Thoracic aorta (tissue), 2 donors: ENCODE data around the gene NRG2. TPM values are rescaled to one million over a fixed set of nuclear protein-coding genes. Genes with fewer than 3 reads are reported as not detected.

Experiments used
- ATAC-seq: fragments of 150-250 bp; one replicate; pipeline ENCODE4 v1.8.0; 2017; ENCODE audit warnings: low read depth; ENCODE audit not compliant: insufficient number of reproducible peaks, low FRiP score
- DNase-seq: peaks from one replicate; pipeline ENCODE4 v3.0.0-alpha.2; 2020; ENCODE audit warnings: low spot score
- H3K27ac ChIP-seq, 2 donors: fragments of 200-600 bp; sonication (generic); 1 replicate in 1 of 2; 2 replicates in 1 of 2; pipeline ENCODE4 v1.5.1; 2016; ENCODE audit warnings: mild to moderate bottlenecking in 2 of 2, moderate library complexity in 2 of 2
- H3K27me3 ChIP-seq: fragments of 200-600 bp; sonication (generic); replicated peaks from 2 replicates; pipeline ENCODE4 v1.6.0; 2016; ENCODE audit warnings: mild to moderate bottlenecking; ENCODE audit not compliant: insufficient read depth
- H3K36me3 ChIP-seq: fragments of 200-600 bp; sonication (generic); one replicate; pipeline ENCODE4 v1.5.1; 2016
- H3K4me1 ChIP-seq, 2 donors: fragments of 200-600 bp; sonication (generic); 1 replicate in 1 of 2; 2 replicates in 1 of 2; pipeline versions ENCODE4 v1.5.1 to v1.6.0; 2016; ENCODE audit warnings: low read depth in 2 of 2, mild to moderate bottlenecking in 1 of 2; ENCODE audit not compliant: control insufficient read depth in 1 of 2
- H3K4me3 ChIP-seq: fragments of 200-600 bp; sonication (generic); 2 replicates; pipeline ENCODE4 v1.5.1; 2016; ENCODE audit warnings: mild to moderate bottlenecking
- H3K9me3 ChIP-seq: fragments of 200-600 bp; sonication (generic); 2 replicates; pipeline ENCODE4 v1.5.1; 2016
- CTCF ChIP-seq: fragments of 200-600 bp; sonication (generic); IDR thresholded peaks from one replicate; pipeline ENCODE4 v1.5.1; 2019; ENCODE audit warnings: antibody characterized with exemption
- total RNA-seq, 2 donors: library from RNA; depleted of rRNA; stranded (reverse); fragments of >200 nt; gene quantifications; one replicate each; pipeline versions ENCODE4 v1.1.0 to v1.2.3, GENCODE V29; 2016

Gene NRG2
- total RNA-seq, 2 donors from 2014 or later = 2.3 to 6.9 TPM

- no peak for ATAC-seq
Observed at GRCh38 chr5:139998837-139999236, 44.3 kb downstream of the NRG2 start.

GRCh38 chr5:139997276-139997675 lies 45.8 kb downstream of the NRG2 start:
- no peaks in the 10 kb centered on the region for H3K9me3 ChIP-seq
- H3K27me3 ChIP-seq = no peaks in the 10 kb centered on the region
- TF ChIP-seq CTCF = no peak
- H3K27ac ChIP-seq = no peak overlapping the region
- DNase-seq = no peak
- H3K4me1 ChIP-seq = no peaks in the 10 kb centered on the region
- ATAC-seq = no peak
- no peaks in the 10 kb centered on the region for H3K36me3 ChIP-seq
- H3K4me3 ChIP-seq = no peak overlapping the region

More at GRCh38 chr5:139998837-139999236, 44.3 kb downstream of the NRG2 start:
- Histone ChIP-seq H3K9me3 (no peaks in the 10 kb centered on the region), H3K27ac (no peak overlapping the region), H3K36me3 (no peaks in the 10 kb centered on the region), H3K4me1 (no peaks in the 10 kb centered on the region), H3K27me3 (no peaks in the 10 kb centered on the region), H3K4me3 (no peak overlapping the region)
- DNase-seq = no peak
- no peak for TF ChIP-seq CTCF

- Histone ChIP-seq H3K4me1 (no peaks in the 10 kb centered on the region), H3K4me3 (no peak overlapping the region), H3K27ac (no peak overlapping the region), H3K36me3 (no peaks in the 10 kb centered on the region), H3K27me3 (no peaks in the 10 kb centered on the region), H3K9me3 (no peaks in the 10 kb centered on the region)
- TF ChIP-seq CTCF = no peak
- ATAC-seq = no peak
- no peak for DNase-seq
Observed at GRCh38 chr5:139995929-139996328, 47.2 kb downstream of the NRG2 start.

GRCh38 chr5:139994234-139994633 lies 48.9 kb downstream of the NRG2 start:
- H3K36me3 ChIP-seq = no peaks in the 10 kb centered on the region
- no peaks in the 10 kb centered on the region for H3K4me1 ChIP-seq
- ATAC-seq (no peak), DNase-seq (no peak)
- TF ChIP-seq CTCF = no peak
- no peak overlapping the region for H3K27ac ChIP-seq
- H3K4me3 ChIP-seq = no peak overlapping the region
- no peaks in the 10 kb centered on the region for H3K9me3 ChIP-seq
- H3K27me3 ChIP-seq = no peaks in the 10 kb centered on the region

- ATAC-seq (no peak), DNase-seq (no peak)
- H3K4me3 ChIP-seq = no peak overlapping the region
- H3K27ac ChIP-seq = no peak overlapping the region
- no peaks in the 10 kb centered on the region for H3K27me3 ChIP-seq
- H3K4me1 ChIP-seq = no peaks in the 10 kb centered on the region
- no peaks in the 10 kb centered on the region for H3K36me3 ChIP-seq
- no peak for TF ChIP-seq CTCF
- H3K9me3 ChIP-seq = no peaks in the 10 kb centered on the region
Observed at GRCh38 chr5:139985733-139986132, 57.4 kb downstream of the NRG2 start.
